ENCODE data around the gene SRGAP1. TPM values are rescaled to one million over a fixed set of nuclear protein-coding genes. Genes with fewer than 3 reads are reported as not detected.

Gene SRGAP1
- total and polyA plus RNA-seq, 8 donors: 0.70 to 37.9 (median 9.8) TPM

DNA sequence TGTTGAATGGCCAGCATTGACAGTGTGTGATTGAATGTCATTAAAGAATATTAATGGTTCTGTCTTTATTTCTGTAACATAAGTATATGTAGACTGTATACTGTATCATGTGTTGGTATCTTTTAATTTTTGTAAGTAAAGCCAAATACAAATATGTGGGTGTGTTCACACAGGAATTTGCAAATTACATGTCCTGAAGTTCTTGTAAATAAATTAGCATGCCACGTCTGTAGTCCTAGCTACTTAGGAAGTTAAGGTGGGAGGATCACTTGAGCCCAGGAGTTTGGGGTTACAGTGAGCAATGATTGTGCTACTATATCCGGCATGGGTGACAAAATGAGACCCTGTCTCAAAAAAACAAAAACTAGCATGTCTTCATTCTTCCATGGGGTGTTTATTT, 278.5 kb downstream of the SRGAP1 start:
- no peaks in the 10 kb centered on the region for H3K27me3 ChIP-seq
- H3K4me3 ChIP-seq: no peak overlapping the region
- H3K27ac ChIP-seq: no peak overlapping the region
- no peaks in the 10 kb centered on the region for H3K4me1 ChIP-seq
- no peaks in the 10 kb centered on the region for H3K9me3 ChIP-seq
- no peak for DNase-seq
- TF ChIP-seq POLR2AphosphoS5 (IDR thresholded peaks at IDR 0.05) (no peak), EP300 (IDR thresholded peaks at IDR 0.05) (no peak), POLR2A (IDR thresholded peaks at IDR 0.05) (no peak)
- TF ChIP-seq, protein P1, sequence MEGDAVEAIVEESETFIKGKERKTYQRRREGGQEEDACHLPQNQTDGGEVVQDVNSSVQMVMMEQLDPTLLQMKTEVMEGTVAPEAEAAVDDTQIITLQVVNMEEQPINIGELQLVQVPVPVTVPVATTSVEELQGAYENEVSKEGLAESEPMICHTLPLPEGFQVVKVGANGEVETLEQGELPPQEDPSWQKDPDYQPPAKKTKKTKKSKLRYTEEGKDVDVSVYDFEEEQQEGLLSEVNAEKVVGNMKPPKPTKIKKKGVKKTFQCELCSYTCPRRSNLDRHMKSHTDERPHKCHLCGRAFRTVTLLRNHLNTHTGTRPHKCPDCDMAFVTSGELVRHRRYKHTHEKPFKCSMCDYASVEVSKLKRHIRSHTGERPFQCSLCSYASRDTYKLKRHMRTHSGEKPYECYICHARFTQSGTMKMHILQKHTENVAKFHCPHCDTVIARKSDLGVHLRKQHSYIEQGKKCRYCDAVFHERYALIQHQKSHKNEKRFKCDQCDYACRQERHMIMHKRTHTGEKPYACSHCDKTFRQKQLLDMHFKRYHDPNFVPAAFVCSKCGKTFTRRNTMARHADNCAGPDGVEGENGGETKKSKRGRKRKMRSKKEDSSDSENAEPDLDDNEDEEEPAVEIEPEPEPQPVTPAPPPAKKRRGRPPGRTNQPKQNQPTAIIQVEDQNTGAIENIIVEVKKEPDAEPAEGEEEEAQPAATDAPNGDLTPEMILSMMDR (IDR thresholded peaks at IDR 0.05): no peak
- 84 to 93% (median 89%) methylated on average over 2 of the region's 2 CpGs for WGBS, 5 donors
- intact Hi-C loops (cut with DNase I; ENCODE audit: low total_unique reads): no loop called here
- peaks cover 7 to 21% (median 9%) of the 10 kb centered on the region in 4 donors for H3K36me3 ChIP-seq

DNA sequence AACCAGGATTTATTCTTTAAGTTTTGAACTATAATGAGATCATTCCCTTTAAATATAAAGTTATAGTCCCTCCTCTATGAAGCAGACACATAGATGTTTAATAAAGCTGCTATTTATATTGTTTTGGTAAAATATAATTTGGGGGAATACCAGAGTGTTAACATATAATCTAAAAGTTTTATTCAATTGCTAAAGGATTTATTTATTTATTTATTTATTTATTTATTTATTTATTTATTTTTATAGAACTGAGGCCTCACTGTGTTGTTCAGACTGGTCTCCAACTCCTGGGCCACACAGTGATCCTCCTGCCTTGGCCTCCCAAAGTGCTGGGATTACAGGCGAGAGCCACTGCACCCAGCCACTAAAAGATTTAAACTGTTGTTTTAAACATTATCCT, 278.9 kb downstream of the SRGAP1 start:
- DNase-seq: no peak
- Histone ChIP-seq H3K4me3 (no peak overlapping the region), H3K4me1 (no peaks in the 10 kb centered on the region), H3K27me3 (no peaks in the 10 kb centered on the region), H3K27ac (no peak overlapping the region), H3K9me3 (no peaks in the 10 kb centered on the region), H3K36me3 (peaks cover 9 to 25% (median 14%) of the 10 kb centered on the region in 4 donors)
- TF ChIP-seq, protein P1 (IDR thresholded peaks at IDR 0.05): no peak
- TF ChIP-seq POLR2AphosphoS5 (IDR thresholded peaks at IDR 0.05): no peak
- no peak for TF ChIP-seq POLR2A (IDR thresholded peaks at IDR 0.05)
- TF ChIP-seq EP300 (IDR thresholded peaks at IDR 0.05): no peak
- 93 to 100% (median 98%) methylated on average over 1 of the region's 1 CpG for WGBS, 5 donors
- intact Hi-C loops (cut with DNase I; ENCODE audit: low total_unique reads): no loop called here

DNA sequence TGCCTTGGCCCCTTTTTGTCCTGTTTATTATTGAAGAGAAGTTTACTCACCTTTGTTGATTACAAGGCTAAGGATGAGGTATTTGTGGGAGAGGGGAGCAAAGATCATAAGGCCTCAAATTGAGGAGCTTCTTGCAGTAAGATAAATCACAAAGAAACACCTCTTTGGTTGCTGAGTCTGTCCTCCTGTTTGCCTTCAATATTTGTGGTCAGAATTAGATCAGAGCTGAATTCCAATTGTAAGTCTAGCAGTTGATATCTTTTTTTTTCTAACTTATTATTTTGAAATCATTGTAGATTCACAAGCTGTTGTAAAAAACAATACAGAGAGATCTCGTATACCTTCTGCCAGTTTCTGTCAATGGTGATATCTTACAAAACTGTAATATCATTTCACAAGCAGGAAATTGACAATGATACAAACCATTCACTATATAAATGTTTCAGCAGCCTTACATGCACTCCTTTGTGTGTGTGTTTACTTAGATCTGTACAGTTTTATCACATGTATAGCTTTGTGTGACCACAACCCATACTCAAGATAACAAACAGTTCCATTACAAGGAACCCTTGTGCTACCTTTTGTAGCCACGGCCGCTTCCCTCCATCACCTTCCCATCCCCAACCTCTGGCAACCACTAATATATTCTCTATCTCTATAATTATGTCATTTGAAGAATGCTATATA, 280.2 kb downstream of the SRGAP1 start:
- no peaks in the 10 kb centered on the region for H3K4me1 ChIP-seq
- TF ChIP-seq, protein P1 (IDR thresholded peaks at IDR 0.05): no peak
- TF ChIP-seq POLR2A (IDR thresholded peaks at IDR 0.05) (no peak), EP300 (IDR thresholded peaks at IDR 0.05) (no peak), POLR2AphosphoS5 (IDR thresholded peaks at IDR 0.05) (no peak)
- 48 to 67% (median 62%) methylated on average over 3 of the region's 3 CpGs for WGBS, 5 donors
- no peak overlapping the region for H3K4me3 ChIP-seq
- no peaks in the 10 kb centered on the region for H3K27me3 ChIP-seq
- no peaks in the 10 kb centered on the region for H3K9me3 ChIP-seq
- intact Hi-C loops (cut with DNase I; ENCODE audit: low total_unique reads): no loop called here
- H3K27ac ChIP-seq: no peak overlapping the region
- DNase-seq: no peak
- H3K36me3 ChIP-seq: peaks cover 14 to 34% (median 26%) of the 10 kb centered on the region in 4 donors

DNA sequence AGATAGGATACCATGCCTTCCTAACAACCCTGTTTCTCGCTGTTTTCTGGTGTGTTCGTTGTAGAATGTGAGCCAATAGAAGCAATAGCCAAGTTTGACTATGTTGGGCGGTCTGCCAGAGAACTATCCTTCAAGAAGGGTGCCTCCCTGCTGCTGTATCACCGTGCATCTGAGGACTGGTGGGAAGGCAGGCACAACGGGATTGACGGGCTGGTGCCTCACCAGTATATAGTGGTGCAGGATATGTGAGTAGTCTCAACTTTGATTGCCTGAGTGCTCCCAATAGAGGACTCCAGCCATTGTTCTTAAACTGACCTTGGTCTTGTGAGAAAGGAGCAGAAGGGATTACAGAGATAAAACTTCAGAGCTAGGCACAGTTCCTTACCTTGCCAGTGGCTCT, 281.4 kb downstream of the SRGAP1 start:
- TF ChIP-seq EP300 (IDR thresholded peaks at IDR 0.05): no peak
- TF ChIP-seq POLR2A (IDR thresholded peaks at IDR 0.05): no peak
- TF ChIP-seq, protein P1 (IDR thresholded peaks at IDR 0.05): no peak
- no peak for TF ChIP-seq POLR2AphosphoS5 (IDR thresholded peaks at IDR 0.05)
- WGBS, 5 donors: 81 to 87% (median 87%) methylated on average over 6 of the region's 6 CpGs
- Histone ChIP-seq H3K27me3 (no peaks in the 10 kb centered on the region), H3K27ac (no peak overlapping the region), H3K36me3 (peaks cover 24 to 47% (median 38%) of the 10 kb centered on the region in 4 donors), H3K9me3 (no peaks in the 10 kb centered on the region), H3K4me1 (no peaks in the 10 kb centered on the region), H3K4me3 (no peak overlapping the region)
- intact Hi-C loops (cut with DNase I; ENCODE audit: low total_unique reads): no loop called here
- no peak for DNase-seq

Measured in stomach (tissue), 9 donors.